ENCODE measurements around the gene ALOXE3.

DNA sequence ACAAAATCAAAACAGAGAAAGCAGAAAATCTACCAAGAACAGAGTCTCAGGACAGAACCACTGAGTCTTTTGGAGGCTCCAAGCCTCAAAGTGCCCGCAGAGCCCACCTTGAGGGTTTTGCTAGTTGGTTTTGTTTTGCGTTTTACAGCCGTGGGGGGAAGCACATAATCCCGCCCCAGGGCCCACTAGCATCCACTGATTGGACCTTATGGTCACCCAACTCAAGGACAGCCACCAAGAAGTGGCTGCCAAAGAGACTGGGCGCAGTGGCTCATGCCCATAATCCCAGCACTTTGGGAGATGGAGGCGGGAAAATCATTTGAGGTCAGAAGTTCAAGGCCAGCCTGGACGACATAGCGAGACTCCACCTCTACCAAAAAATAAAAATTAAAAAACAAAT, 69.6 kb downstream of the ALOXE3 start:
- TF ChIP-seq, protein P1, sequence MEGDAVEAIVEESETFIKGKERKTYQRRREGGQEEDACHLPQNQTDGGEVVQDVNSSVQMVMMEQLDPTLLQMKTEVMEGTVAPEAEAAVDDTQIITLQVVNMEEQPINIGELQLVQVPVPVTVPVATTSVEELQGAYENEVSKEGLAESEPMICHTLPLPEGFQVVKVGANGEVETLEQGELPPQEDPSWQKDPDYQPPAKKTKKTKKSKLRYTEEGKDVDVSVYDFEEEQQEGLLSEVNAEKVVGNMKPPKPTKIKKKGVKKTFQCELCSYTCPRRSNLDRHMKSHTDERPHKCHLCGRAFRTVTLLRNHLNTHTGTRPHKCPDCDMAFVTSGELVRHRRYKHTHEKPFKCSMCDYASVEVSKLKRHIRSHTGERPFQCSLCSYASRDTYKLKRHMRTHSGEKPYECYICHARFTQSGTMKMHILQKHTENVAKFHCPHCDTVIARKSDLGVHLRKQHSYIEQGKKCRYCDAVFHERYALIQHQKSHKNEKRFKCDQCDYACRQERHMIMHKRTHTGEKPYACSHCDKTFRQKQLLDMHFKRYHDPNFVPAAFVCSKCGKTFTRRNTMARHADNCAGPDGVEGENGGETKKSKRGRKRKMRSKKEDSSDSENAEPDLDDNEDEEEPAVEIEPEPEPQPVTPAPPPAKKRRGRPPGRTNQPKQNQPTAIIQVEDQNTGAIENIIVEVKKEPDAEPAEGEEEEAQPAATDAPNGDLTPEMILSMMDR (IDR thresholded peaks at IDR 0.05; ENCODE audit: borderline replicate concordance, extremely low read depth, low read length, poor library complexity, severe bottlenecking): no peak
- no peak for TF ChIP-seq EZH2 (IDR thresholded peaks at IDR 0.05; ENCODE audit: borderline replicate concordance, low read depth, low read length, severe bottlenecking)

Data from DND-41 (cell line).